RWPE1 (cell line): ENCODE measurements around the gene MAN2B2.

Experiments
- CTCF ChIA-PET: fragments of 350-600 bp; sonication (Branson Sonifier 250); formaldehyde crosslinking; extraction: SDS; loops from one replicate; lab custom pipeline; 2021; lab: Yijun Ruan, JAX
- POLR2A ChIA-PET: fragments of 400-600 bp; formaldehyde crosslinking; extraction: SDS; loops from one replicate; lab custom pipeline; 2020; ENCODE audit warnings: antibody characterized with exemption; ENCODE audit not compliant: low non-redundant PET; lab: Yijun Ruan, JAX
- DNase-seq: peaks from one replicate; pipeline ENCODE4 v3.0.0; 2012; ENCODE audit warnings: low spot score
- H3K27ac ChIP-seq: fragments of 450-650 bp; 2 replicates; pipeline ENCODE4 v1.5.1; 2017
- TF ChIP-seq, protein P1 (sequence below): fragments of 450-650 bp; conservative IDR thresholded peaks from 2 replicates; pipeline ENCODE4 v1.5.1; 2017; ENCODE audit warnings: low read depth, mild to moderate bottlenecking

The MAN2B2 gene

GRCh38 chr4:6598641-6599040, 23.7 kb downstream of the MAN2B2 start:
- DNase-seq, result no peak
- H3K27ac ChIP-seq, result no peak overlapping the region
- TF ChIP-seq, protein P1, sequence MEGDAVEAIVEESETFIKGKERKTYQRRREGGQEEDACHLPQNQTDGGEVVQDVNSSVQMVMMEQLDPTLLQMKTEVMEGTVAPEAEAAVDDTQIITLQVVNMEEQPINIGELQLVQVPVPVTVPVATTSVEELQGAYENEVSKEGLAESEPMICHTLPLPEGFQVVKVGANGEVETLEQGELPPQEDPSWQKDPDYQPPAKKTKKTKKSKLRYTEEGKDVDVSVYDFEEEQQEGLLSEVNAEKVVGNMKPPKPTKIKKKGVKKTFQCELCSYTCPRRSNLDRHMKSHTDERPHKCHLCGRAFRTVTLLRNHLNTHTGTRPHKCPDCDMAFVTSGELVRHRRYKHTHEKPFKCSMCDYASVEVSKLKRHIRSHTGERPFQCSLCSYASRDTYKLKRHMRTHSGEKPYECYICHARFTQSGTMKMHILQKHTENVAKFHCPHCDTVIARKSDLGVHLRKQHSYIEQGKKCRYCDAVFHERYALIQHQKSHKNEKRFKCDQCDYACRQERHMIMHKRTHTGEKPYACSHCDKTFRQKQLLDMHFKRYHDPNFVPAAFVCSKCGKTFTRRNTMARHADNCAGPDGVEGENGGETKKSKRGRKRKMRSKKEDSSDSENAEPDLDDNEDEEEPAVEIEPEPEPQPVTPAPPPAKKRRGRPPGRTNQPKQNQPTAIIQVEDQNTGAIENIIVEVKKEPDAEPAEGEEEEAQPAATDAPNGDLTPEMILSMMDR, result no peak
- CTCF ChIA-PET, result interaction anchor here (0.9 kb wide), 1 partner anchor 52 kb away, joined by 3 read pairs; no protein-coding TSS in a partner anchor
- POLR2A ChIA-PET, result no interaction called here

GRCh38 chr4:6601661-6602250, 26.8 kb downstream of the MAN2B2 start:
- no peak for DNase-seq
- TF ChIP-seq, protein P1, result no peak
- ChIA-PET POLR2A (no interaction called here), CTCF (no interaction called here)
- no peak overlapping the region for H3K27ac ChIP-seq

DNA sequence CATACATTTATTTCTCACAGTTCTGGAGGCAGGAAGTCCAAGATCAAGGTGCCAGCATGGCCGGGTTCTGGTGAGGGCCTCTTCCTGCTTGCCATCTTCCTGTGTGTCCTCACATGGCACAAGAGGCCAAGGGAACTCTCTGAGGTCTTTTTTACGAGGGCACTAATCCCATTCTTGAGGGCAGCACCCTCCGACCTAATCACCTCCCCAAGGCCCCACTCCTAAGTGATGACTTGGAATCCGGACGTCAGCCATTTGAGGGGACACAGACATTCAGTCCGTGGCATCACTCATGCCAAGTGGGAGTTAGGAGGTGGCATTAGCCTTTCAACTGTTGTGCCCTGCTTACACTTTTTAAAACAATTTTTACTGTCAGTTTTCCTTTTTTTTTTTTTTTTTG, 27.3 kb downstream of the MAN2B2 start:
- TF ChIP-seq, protein P1, result no peak
- ChIA-PET CTCF (no interaction called here), POLR2A (no interaction called here)
- no peak for DNase-seq
- no peak overlapping the region for H3K27ac ChIP-seq

DNA sequence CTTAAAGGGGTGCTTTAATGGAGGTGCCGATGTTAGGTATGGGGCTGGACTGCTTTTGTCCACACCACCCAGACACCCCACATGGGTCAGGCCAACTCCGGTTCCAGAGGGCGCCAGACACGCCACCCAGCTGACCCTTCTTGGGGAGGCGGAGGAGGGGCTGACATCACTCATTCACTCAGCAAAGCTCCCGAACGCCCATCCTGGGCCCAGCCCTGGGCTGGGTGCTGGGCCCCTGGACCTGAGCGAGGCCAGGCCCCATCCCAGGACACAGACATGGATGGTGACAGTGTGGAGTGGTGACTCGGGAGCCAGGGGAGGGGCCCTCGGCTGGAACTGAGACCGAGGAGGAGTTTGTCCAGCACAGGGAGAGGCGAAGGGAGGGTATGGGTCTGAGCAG, 28.1 kb downstream of the MAN2B2 start:
- CTCF ChIA-PET, result no interaction called here
- TF ChIP-seq, protein P1, result no peak
- no peak for DNase-seq
- POLR2A ChIA-PET, result no interaction called here
- no peak overlapping the region for H3K27ac ChIP-seq

GRCh38 chr4:6605114-6605513, 30.1 kb downstream of the MAN2B2 start:
- no peak overlapping the region for H3K27ac ChIP-seq
- POLR2A ChIA-PET, result no interaction called here
- no peak for DNase-seq
- TF ChIP-seq, protein P1, result no peak
- CTCF ChIA-PET, result no interaction called here

DNA sequence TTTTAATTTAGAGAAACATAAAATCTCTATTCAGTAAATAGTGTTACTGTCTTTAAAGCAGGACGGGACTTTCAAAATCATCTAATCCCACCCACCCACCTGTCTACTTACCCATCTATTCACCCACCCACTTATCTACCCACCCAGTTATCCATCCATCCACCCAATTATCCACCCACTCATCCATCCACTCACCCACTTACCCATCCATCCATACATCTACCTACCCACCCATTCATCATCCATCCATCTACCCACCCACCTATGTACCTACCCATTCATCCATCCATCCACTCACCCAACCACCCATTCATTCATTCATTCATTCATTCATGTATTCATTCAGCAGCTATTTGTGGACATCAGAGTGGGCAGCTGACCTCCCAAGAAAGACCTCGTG, 30.6 kb downstream of the MAN2B2 start:
- ChIA-PET CTCF (interaction anchor here (0.6 kb wide), 1 partner anchor 267 kb away, joined by 3 read pairs; no protein-coding TSS in a partner anchor), POLR2A (no interaction called here)
- DNase-seq, result no peak
- TF ChIP-seq, protein P1, result no peak
- no peak overlapping the region for H3K27ac ChIP-seq
